Measurements from ENCODE around the gene NUP205. TPM values are rescaled to one million over a fixed set of nuclear protein-coding genes. Genes with fewer than 3 reads are reported as not detected.

NUP205 gene
- total and polyA plus RNA-seq, 2 of the 13 experiments (the other 11 are each of a cell fraction or from before 2014, with no cell fraction given): 46.2 to 87.2 TPM

DNA sequence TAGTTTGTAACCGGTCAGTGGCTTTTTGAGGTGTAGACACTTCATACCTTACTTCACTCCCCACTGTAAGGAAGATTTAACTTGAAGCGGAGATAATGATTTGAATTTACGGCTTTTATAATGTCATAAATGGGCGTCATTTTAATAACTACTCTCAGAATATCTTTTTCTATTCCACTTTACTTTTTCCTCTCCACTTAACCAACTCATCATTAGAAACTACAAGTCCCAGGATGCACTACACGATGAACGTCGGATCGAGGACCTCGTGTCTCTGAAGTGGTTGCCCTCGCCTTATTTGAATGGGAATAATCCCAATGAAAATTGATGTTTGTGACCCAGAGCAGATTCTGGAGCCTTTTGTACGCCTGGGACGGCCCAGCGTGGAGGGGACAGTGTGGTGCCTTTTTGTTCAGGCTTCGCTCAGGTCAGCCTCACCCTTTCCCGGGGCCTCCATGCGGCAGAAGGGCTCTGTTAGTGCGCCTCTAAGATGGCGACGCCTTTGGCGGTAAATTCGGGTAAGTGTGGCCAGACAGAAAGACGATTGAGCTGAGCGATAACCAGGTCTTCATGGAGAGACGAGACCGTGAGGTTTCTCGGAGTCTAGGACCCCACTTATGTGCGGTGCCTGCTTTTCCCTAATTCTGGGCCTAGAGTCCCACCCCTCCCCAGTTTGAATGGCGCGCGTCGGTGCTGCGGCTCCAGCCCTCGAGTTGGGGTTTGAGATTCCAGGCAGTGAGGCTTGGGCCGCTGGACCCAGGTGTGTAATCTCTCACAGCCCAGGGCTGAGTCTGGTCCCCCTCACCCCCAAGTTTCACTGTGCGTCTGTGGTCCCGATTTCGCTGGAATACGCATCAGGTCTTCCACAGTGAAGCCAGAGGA is at the start of gene NUP205 (continued):
- peak; percentile 60; the same call in 1 of the 2 replicates for TF ChIP-seq ZNF788 (CRISPR knock-in tag; IDR thresholded peaks at IDR 0.05; ENCODE audit: borderline replicate concordance)
- peak; percentile 91 for TF ChIP-seq ATF1 (CRISPR knock-in tag; IDR thresholded peaks at IDR 0.05)
- TF ChIP-seq ZFP41 (CRISPR knock-in tag; IDR thresholded peaks at IDR 0.05; ENCODE audit: borderline replicate concordance): no peak
- no peak; the same call in none of the 2 replicates for TF ChIP-seq MEF2D (CRISPR knock-in tag; IDR thresholded peaks at IDR 0.05)
- TF ChIP-seq ZNF343 (CRISPR knock-in tag; IDR thresholded peaks at IDR 0.05): no peak
- TF ChIP-seq ZNF747 (CRISPR knock-in tag; IDR thresholded peaks at IDR 0.05; ENCODE audit: borderline replicate concordance): no peak
- TF ChIP-seq, protein P1, sequence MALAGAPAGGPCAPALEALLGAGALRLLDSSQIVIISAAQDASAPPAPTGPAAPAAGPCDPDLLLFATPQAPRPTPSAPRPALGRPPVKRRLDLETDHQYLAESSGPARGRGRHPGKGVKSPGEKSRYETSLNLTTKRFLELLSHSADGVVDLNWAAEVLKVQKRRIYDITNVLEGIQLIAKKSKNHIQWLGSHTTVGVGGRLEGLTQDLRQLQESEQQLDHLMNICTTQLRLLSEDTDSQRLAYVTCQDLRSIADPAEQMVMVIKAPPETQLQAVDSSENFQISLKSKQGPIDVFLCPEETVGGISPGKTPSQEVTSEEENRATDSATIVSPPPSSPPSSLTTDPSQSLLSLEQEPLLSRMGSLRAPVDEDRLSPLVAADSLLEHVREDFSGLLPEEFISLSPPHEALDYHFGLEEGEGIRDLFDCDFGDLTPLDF (CRISPR knock-in tag; IDR thresholded peaks at IDR 0.05): peak; percentile 72; the same call in 1 of the 2 replicates
- TF ChIP-seq ZNF12 (CRISPR knock-in tag; IDR thresholded peaks at IDR 0.05): no peak
- TF ChIP-seq ZNF761 (CRISPR knock-in tag; conservative IDR thresholded peaks at IDR 0.05): 0 out of 2 replicates have a peak, but pooled peaks have one; percentile 79
- peak; percentile 57 for TF ChIP-seq TBL1XR1 (IDR thresholded peaks at IDR 0.05; ENCODE audit: borderline replicate concordance, low read length, partially characterized antibody)
- peak; percentile 30; the same call in 1 of the 2 replicates for TF ChIP-seq ZKSCAN1 (IDR thresholded peaks at IDR 0.05; ENCODE audit: low read length)
- TF ChIP-seq ZFX (CRISPR knock-in tag; IDR thresholded peaks at IDR 0.05; ENCODE audit: low read depth): peak; percentile 91; the same call in 1 of the 2 replicates
- TF ChIP-seq CC2D1A (CRISPR knock-in tag; IDR thresholded peaks at IDR 0.05): no peak
- peak; percentile 80; the same call in 1 of the 2 replicates for TF ChIP-seq NAIF1 (CRISPR knock-in tag; IDR thresholded peaks at IDR 0.05; ENCODE audit: borderline replicate concordance)
- no peak for TF ChIP-seq TAF15 (IDR thresholded peaks at IDR 0.05; ENCODE audit: low read depth, low read length, poor library complexity, severe bottlenecking)
- no peak for TF ChIP-seq ZMYM2 (CRISPR knock-in tag; IDR thresholded peaks at IDR 0.05)
- TF ChIP-seq MLLT10 (CRISPR knock-in tag; IDR thresholded peaks at IDR 0.05): no peak
- no peak for TF ChIP-seq ZNF34 (CRISPR knock-in tag; IDR thresholded peaks at IDR 0.05; ENCODE audit: borderline replicate concordance)
- TF ChIP-seq ZNF556 (CRISPR knock-in tag; IDR thresholded peaks at IDR 0.05; ENCODE audit: borderline replicate concordance): peak; percentile 80; the same call in 1 of the 2 replicates
- no peak for TF ChIP-seq CBX1 (IDR thresholded peaks at IDR 0.05; ENCODE audit: low read depth)
- TF ChIP-seq ZNF766 (CRISPR knock-in tag; IDR thresholded peaks at IDR 0.05; ENCODE audit: borderline replicate concordance): no peak; the same call in 1 of the 2 replicates
- peak; percentile 56; the same call in 1 of the 2 replicates for TF ChIP-seq NCOA2 (CRISPR knock-in tag; IDR thresholded peaks at IDR 0.05)
- no peak; the same call in 1 of the 2 replicates for TF ChIP-seq MAF1 (CRISPR knock-in tag; IDR thresholded peaks at IDR 0.05; ENCODE audit: borderline replicate concordance)
- TF ChIP-seq TAF1 (CRISPR knock-in tag; IDR thresholded peaks at IDR 0.05): peak; percentile 84; the same call in 1 of the 2 replicates
- no peak for TF ChIP-seq RBM22 (optimal IDR thresholded peaks at IDR 0.05; ENCODE audit: low read length)
- TF ChIP-seq TEAD3 (CRISPR knock-in tag; optimal IDR thresholded peaks at IDR 0.05; ENCODE audit: borderline replicate concordance): peak; percentile 63
- TF ChIP-seq FOXC1 (CRISPR knock-in tag; IDR thresholded peaks at IDR 0.05; ENCODE audit: borderline replicate concordance): peak; percentile 66; the same call in 1 of the 2 replicates
- TF ChIP-seq ZFAT (CRISPR knock-in tag; conservative IDR thresholded peaks at IDR 0.05): 0 out of 2 replicates have a peak, but pooled peaks have one; percentile 1
- no peak for TF ChIP-seq RFX5 (IDR thresholded peaks at IDR 0.05; ENCODE audit: low read depth, low read length)
- 0 out of 2 replicates have a peak, but pooled peaks have one; percentile 66 for TF ChIP-seq ZNF317 (CRISPR knock-in tag; IDR thresholded peaks at IDR 0.05)

Data from HepG2 (cell line).